H9 (cell line): Measurements from ENCODE around the gene GPI. TPM values are rescaled to one million over a fixed set of nuclear protein-coding genes. Genes with fewer than 3 reads are reported as not detected.

Experiments
- DNase-seq: peaks from one replicate; pipeline ENCODE4 v3.0.0-alpha.2; 2017
- H2AFZ ChIP-seq: one replicate; pipeline ENCODE4 v1.6.1; 2013; ENCODE audit warnings: mild to moderate bottlenecking, low read length, control low read depth, moderate library complexity
- H2AK5ac ChIP-seq: 2 replicates; pipeline ENCODE4 v1.6.1; 2013; ENCODE audit warnings: low read length, control low read depth, mixed read lengths; ENCODE audit not compliant: insufficient read length
- H2BK120ac ChIP-seq: one replicate; pipeline ENCODE4 v1.6.1; 2013; ENCODE audit warnings: low read depth, mild to moderate bottlenecking, low read length, control low read depth, inconsistent platforms; ENCODE audit not compliant: poor library complexity, severe bottlenecking
- H2BK12ac ChIP-seq: 2 replicates; pipeline ENCODE4 v1.6.1; 2013; ENCODE audit warnings: low read length, control low read depth, mixed read lengths, low read depth; ENCODE audit not compliant: insufficient read length
- H2BK15ac ChIP-seq: 2 replicates; pipeline ENCODE4 v1.6.1; 2013; ENCODE audit warnings: low read depth, low read length, control low read depth
- H2BK20ac ChIP-seq: one replicate; pipeline ENCODE4 v1.6.1; 2013; ENCODE audit warnings: low read depth, mild to moderate bottlenecking, low read length, control low read depth, inconsistent platforms; ENCODE audit not compliant: poor library complexity, severe bottlenecking
- H2BK5ac ChIP-seq: 2 replicates; pipeline ENCODE4 v1.6.1; 2013; ENCODE audit warnings: low read length, control low read depth, mixed read lengths; ENCODE audit not compliant: insufficient read length
- H3K14ac ChIP-seq: 2 replicates; pipeline ENCODE4 v1.6.1; 2013; ENCODE audit warnings: low read length, control low read depth; ENCODE audit not compliant: insufficient read depth
- H3K18ac ChIP-seq: 2 replicates; pipeline ENCODE4 v1.6.1; 2013; ENCODE audit warnings: low read depth, mild to moderate bottlenecking, mixed read lengths, low read length, control low read depth; ENCODE audit not compliant: insufficient read length
- H3K23ac ChIP-seq: 2 replicates; pipeline ENCODE4 v1.6.1; 2013; ENCODE audit warnings: low read length, control low read depth, mixed read lengths, low read depth; ENCODE audit not compliant: insufficient read length
- H3K23me2 ChIP-seq: 2 replicates; pipeline ENCODE4 v1.6.1; 2013; ENCODE audit warnings: low read depth, mild to moderate bottlenecking, mixed read lengths, low read length, control low read depth; ENCODE audit not compliant: insufficient read length, poor library complexity, severe bottlenecking
- H3K27ac ChIP-seq: 2 replicates; pipeline ENCODE4 v1.5.1; 2013; ENCODE audit warnings: low read length, control low read depth, mixed read lengths, low read depth; ENCODE audit not compliant: insufficient read length
- H3K27me3 ChIP-seq: 2 replicates; pipeline ENCODE4 v1.6.1; 2013; ENCODE audit warnings: low read length, control low read depth, inconsistent platforms; ENCODE audit not compliant: insufficient read depth
- H3K4ac ChIP-seq: 2 replicates; pipeline ENCODE4 v1.6.1; 2013; ENCODE audit warnings: low read depth, mild to moderate bottlenecking, control low read depth, inconsistent platforms, low read length, moderate library complexity
- H3K4me1 ChIP-seq: 2 replicates; pipeline ENCODE4 v1.6.1; 2013; ENCODE audit warnings: low read length, control low read depth, inconsistent platforms; ENCODE audit not compliant: insufficient read depth
- H3K4me2 ChIP-seq: 2 replicates; pipeline ENCODE4 v1.6.1; 2013; ENCODE audit warnings: low read length, control low read depth, mixed read lengths; ENCODE audit not compliant: insufficient read length, insufficient read depth
- H3K56ac ChIP-seq: 2 replicates; pipeline ENCODE4 v1.6.1; 2013; ENCODE audit warnings: low read depth, mild to moderate bottlenecking, mixed read lengths, low read length, control low read depth; ENCODE audit not compliant: insufficient read length
- H3K79me1 ChIP-seq: 2 replicates; pipeline ENCODE4 v1.6.1; 2013; ENCODE audit warnings: low read depth, mild to moderate bottlenecking, moderate library complexity, low read length, control low read depth, inconsistent platforms; ENCODE audit not compliant: insufficient read depth, poor library complexity, severe bottlenecking
- H3K79me2 ChIP-seq: 2 replicates; pipeline ENCODE4 v1.6.1; 2013; ENCODE audit warnings: low read length, control low read depth, inconsistent platforms; ENCODE audit not compliant: insufficient read depth
- H3K9ac ChIP-seq: 2 replicates; pipeline ENCODE4 v1.6.1; 2013; ENCODE audit warnings: low read length, control low read depth, mixed read lengths; ENCODE audit not compliant: insufficient read length; ENCODE audit errors: extremely low read depth
- H3K9me3 ChIP-seq: one replicate; pipeline ENCODE4 v1.6.1; 2013; ENCODE audit warnings: low read depth, low read length, inconsistent platforms; ENCODE audit not compliant: control insufficient read depth
- H3T11ph ChIP-seq: one replicate; pipeline ENCODE4 v1.6.1; 2013; ENCODE audit warnings: mild to moderate bottlenecking, low read length, control low read depth, inconsistent platforms
- H4K20me1 ChIP-seq: one replicate; pipeline ENCODE4 v1.6.1; 2013; ENCODE audit not compliant: control insufficient read depth, insufficient read length, insufficient read depth
- H4K5ac ChIP-seq: 2 replicates; pipeline ENCODE4 v1.6.1; 2013; ENCODE audit warnings: low read depth, mild to moderate bottlenecking, mixed read lengths, low read length, control low read depth; ENCODE audit not compliant: insufficient read length
- H4K8ac ChIP-seq: replicated peaks from 2 replicates; pipeline ENCODE4 v1.6.1; 2013; ENCODE audit warnings: low read length, control low read depth, mixed read lengths, low read depth; ENCODE audit not compliant: insufficient read length
- H4K91ac ChIP-seq: 2 replicates; pipeline ENCODE4 v1.6.1; 2013; ENCODE audit warnings: low read depth, mild to moderate bottlenecking, moderate library complexity, mixed read lengths, low read length, control low read depth; ENCODE audit not compliant: insufficient read length
- H3K27ac Mint-ChIP-seq, 3 experiments: 2 replicates in 2 of 3; 3 replicates in 1 of 3; pipeline ENCODE4 v1.8.0; 2020 to 2021; ENCODE audit warnings: mixed read lengths in 3 of 3, mild to moderate bottlenecking in 1 of 3, moderate library complexity in 1 of 3
- H3K27me3 Mint-ChIP-seq: 2 replicates; pipeline ENCODE4 v1.8.0; 2021; ENCODE audit warnings: low read depth, mild to moderate bottlenecking, moderate library complexity, mixed read lengths
- H3K36me3 Mint-ChIP-seq, 3 experiments: 2 replicates in 2 of 3; 3 replicates in 1 of 3; pipeline ENCODE4 v1.8.0; 2020 to 2021; ENCODE audit warnings: low read depth in 3 of 3, mixed read lengths in 3 of 3; ENCODE audit not compliant: insufficient read depth in 1 of 3
- H3K4me1 Mint-ChIP-seq, 2 experiments: 2 replicates each; pipeline ENCODE4 v1.8.0; 2020; ENCODE audit warnings: mixed read lengths in 2 of 2
- H3K4me3 Mint-ChIP-seq, 2 experiments: 2 replicates in 1 of 2; 3 replicates in 1 of 2; pipeline ENCODE4 v1.8.0; 2020 to 2021; ENCODE audit warnings: mild to moderate bottlenecking in 2 of 2, mixed read lengths in 2 of 2, moderate library complexity in 1 of 2
- H3K9me3 Mint-ChIP-seq, 2 experiments: 2 replicates in 1 of 2; 3 replicates in 1 of 2; pipeline ENCODE4 v1.8.0; 2020; ENCODE audit warnings: mild to moderate bottlenecking in 2 of 2, mixed read lengths in 2 of 2, moderate library complexity in 1 of 2
- WGBS: extraction: QIAGEN DNeasy Blood & Tissue Kit; methylation state at CpG from one replicate; pipeline ENCODE4 v1.1.7; 2013; ENCODE audit warnings: missing lambda C conversion rate, low lambda C conversion rate, mixed read lengths; ENCODE audit not compliant: insufficient read length; ENCODE audit errors: extremely low coverage; 5-methylcytosine and 5-hydroxymethylcytosine counted together
- total RNA-seq: library from RNA; stranded (reverse); gene quantifications from 2 replicates; pipeline ENCODE4 v1.2.1, GENCODE V29; 2021
- TF ChIP-seq, protein P1 (sequence below): fragments of 200-600 bp; sonication (generic); conservative IDR thresholded peaks from 3 replicates; pipeline ENCODE4 v1.8.0; 2021; ENCODE audit warnings: antibody characterized with exemption, mild to moderate bottlenecking

GPI gene
- total RNA-seq, 1 experiment from 2014 or later: 373 TPM

- Histone ChIP-seq H2BK120ac (no peak overlapping the region), H3K9ac (no peak overlapping the region), H3K4ac (no peak overlapping the region), H3K56ac (no peak overlapping the region), H3K27ac (no peak overlapping the region), H2BK5ac (no peak overlapping the region), H3K27me3 (no peaks in the 10 kb centered on the region), H2AFZ (no peak overlapping the region), H4K20me1 (no peaks in the 10 kb centered on the region), H2BK15ac (no peak overlapping the region), H3K79me2 (no peaks in the 10 kb centered on the region; the same call in 1 of the 2 replicates), H3K14ac (no peak overlapping the region), H3K4me2 (no peak overlapping the region), H3K18ac (no peak overlapping the region), H2BK12ac (no peak overlapping the region), H4K5ac (no peak overlapping the region), H3K23ac (no peak overlapping the region), H4K91ac (no peak overlapping the region), H3K79me1 (no peaks in the 10 kb centered on the region), H3K9me3 (no peaks in the 10 kb centered on the region), H3K23me2 (no peaks in the 10 kb centered on the region), H4K8ac (no peak overlapping the region), H3T11ph (no peak overlapping the region), H2BK20ac (no peak overlapping the region), H2AK5ac (no peak overlapping the region), H3K4me1 (peaks cover 3% of the 10 kb centered on the region; the same call in 1 of the 2 replicates)
- Mint-ChIP-seq H3K36me3 (peaks cover 18 to 56% (median 51%) of the 10 kb centered on the region in 3 experiments; a peak in 6 of 7 replicates), H3K4me1 (peaks cover 16 to 24% of the 10 kb centered on the region in 2 experiments), H3K27me3 (no peaks in the 10 kb centered on the region), H3K9me3 (no peaks in the 10 kb centered on the region; a peak in 1 of 5 replicates), H3K27ac (no peak overlapping the region; a peak in 1 of 7 replicates), H3K4me3 (no peak overlapping the region)
- TF ChIP-seq, protein P1, sequence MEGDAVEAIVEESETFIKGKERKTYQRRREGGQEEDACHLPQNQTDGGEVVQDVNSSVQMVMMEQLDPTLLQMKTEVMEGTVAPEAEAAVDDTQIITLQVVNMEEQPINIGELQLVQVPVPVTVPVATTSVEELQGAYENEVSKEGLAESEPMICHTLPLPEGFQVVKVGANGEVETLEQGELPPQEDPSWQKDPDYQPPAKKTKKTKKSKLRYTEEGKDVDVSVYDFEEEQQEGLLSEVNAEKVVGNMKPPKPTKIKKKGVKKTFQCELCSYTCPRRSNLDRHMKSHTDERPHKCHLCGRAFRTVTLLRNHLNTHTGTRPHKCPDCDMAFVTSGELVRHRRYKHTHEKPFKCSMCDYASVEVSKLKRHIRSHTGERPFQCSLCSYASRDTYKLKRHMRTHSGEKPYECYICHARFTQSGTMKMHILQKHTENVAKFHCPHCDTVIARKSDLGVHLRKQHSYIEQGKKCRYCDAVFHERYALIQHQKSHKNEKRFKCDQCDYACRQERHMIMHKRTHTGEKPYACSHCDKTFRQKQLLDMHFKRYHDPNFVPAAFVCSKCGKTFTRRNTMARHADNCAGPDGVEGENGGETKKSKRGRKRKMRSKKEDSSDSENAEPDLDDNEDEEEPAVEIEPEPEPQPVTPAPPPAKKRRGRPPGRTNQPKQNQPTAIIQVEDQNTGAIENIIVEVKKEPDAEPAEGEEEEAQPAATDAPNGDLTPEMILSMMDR: no peak
- no CpG with 5 or more reads among the region's 3 CpGs for WGBS
- no peak for DNase-seq
Measured at GRCh38 chr19:34324320-34324719, 40.7 kb upstream of the GPI start.
